GM04504 (cell line): ENCODE data around the gene ZNF227.
"Not testable (repeated sequence)": the region's sequence is repeated elsewhere in the genome, so short reads cannot be mapped to it uniquely, and the experiment has no call there.

Experiments
- DNase-seq: peaks from one replicate; pipeline ENCODE4 v3.0.0-alpha.2; 2012; ENCODE audit warnings: low read depth

Gene ZNF227

GRCh38 chr19:44212250-44212865 is at the start of gene ZNF227:
Gene ZNF227 (plus strand): TSS chr19:44212532. CDS start chr19:44217793, 5,261 bp downstream.
- peak; percentile 94 for DNase-seq

DNA sequence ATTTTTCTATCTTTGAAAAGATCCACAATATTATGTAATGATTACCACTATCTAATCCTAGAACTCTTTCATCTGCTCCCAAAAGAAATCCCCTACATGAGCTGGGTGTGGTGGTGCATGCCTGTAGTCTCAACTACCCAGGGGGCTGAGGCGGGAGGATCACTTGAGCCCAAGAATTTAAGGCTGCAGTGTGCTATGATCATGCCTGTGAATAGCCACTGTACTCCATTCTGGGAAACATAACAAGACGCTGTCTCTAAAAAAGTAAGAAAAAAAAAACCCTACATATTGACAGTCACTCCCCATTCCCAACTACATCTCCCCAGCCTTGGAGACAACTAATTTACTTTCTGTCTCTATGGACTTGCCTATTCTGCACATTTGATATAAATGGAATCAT is 48.5 kb upstream of the ZNF227 start:
- DNase-seq = no peak

DNA sequence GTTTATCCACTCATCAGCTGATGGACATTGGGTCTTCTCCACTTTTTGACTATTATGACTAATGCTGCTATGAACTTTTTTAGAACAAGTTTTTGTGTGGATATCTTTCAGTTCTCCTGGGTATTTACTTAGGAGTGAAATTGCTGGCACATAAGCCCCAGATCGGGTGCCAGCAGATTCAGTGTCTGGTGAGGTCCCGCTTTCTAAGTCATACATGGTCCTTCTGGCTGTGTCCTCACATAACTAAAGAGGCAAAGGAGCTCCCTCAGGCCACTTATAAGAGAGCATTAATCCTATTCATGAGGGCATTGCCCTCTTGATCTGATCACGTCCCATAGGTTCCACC is 48.0 kb upstream of the ZNF227 start:
- no peak for DNase-seq

GRCh38 chr19:44164673-44165512 is 47.4 kb upstream of the ZNF227 start, which contains the start of gene ZNF226:
Gene ZNF226 (plus strand): TSS chr19:44165100. CDS start chr19:44170081, 4,981 bp downstream.
- peak; percentile 97 for DNase-seq

DNA sequence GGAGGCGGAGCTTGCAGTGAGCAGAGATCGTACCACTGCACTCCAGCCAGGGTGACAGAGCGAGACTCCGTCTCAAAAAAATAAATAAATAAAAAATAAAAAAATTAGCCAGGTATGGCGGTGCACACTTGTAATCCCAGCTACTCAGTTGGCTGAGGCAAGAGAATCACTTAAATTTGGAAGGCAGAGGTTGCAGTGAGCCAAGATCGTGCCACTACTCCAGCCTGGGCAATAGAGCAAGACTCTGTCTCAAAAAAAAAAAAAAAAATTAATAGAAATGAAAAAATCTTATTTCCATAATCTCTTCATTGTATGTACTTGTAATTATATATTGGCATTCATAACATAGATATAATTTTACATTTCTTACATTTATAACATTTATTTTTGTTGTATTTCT is 41.7 kb upstream of the ZNF227 start:
- not testable (repeated sequence) for DNase-seq

- no peak for DNase-seq
Observed at GRCh38 chr19:44176590-44176989, 35.7 kb upstream of the ZNF227 start.

DNA sequence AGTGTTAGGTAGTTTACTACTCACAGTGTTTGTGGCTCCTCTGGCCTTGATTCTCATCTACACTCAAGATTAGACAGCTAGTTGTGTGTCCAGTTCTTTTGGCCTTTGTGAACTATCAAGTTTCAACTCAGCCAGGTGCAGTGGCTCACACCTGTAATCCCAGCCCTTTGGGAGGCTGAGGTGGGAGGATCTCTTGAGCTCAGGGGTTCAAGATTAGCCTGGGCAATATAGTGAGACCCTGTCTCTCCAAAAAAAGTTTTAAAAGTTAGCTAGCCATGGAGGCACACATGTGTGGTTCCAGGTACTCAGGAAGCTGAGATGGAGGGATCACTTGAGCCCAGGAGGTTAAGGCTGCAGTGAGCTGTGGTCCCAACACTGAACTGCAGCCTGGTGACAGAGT is 31.4 kb upstream of the ZNF227 start:
- no peak for DNase-seq

DNA sequence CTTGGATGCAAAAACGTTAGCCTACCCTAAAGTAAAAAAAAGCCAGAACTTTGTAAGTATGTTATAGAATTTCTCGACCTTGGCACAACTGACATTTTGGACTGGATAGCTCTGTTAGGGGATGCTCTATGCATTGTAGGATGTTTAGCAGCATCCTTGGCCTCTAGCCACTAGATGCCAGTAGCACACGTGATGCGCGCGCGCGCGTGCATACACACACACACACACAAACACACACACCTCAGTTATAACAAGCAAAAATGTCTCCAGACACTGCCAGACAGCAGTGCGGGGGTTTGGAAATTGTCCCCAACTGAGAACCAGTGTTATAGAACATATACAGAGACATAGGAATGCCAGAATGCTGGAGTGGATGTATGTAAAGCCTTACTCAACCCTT is 30.2 kb upstream of the ZNF227 start:
- DNase-seq = no peak

GRCh38 chr19:44190020-44190419 is 22.3 kb upstream of the ZNF227 start:
- no peak for DNase-seq

DNA sequence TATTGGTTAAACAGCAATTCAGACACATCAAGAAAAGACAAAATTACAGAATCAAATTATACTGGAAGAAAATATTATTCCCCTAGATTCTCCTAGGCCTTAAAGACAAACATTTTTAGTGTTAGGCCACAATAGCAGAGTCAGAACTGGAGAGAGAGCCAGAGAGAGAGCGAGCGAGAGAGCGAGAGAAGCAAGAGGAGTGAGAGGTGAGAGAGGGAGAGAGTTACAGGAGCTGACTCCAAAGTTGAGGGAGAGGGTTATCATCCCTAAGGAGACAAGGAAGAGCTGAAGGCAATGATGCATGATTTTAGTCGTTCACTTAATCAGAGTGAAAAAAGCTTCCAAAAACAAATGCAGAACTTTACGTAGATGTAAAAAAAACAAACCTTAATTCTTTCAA is 20.2 kb upstream of the ZNF227 start:
- no peak for DNase-seq

DNA sequence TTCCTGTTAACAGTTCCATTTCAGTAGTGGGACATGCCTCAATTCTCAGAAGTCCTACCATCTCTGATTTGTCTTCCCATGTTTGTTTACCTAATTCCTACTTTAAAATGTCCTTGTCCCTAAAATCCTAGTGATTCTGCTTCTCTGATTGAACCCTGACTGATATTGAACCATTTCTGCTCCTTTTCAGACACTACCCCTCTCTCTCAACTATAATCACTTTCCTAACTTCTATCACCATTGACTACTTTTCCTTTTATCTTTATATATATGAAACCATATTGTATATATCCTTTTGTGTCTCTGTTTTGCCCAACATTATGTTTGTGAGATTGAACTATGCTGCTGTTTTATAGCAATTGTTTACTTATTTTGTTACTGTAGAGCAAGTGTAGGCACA is 15.6 kb upstream of the ZNF227 start:
- DNase-seq = no peak

DNA sequence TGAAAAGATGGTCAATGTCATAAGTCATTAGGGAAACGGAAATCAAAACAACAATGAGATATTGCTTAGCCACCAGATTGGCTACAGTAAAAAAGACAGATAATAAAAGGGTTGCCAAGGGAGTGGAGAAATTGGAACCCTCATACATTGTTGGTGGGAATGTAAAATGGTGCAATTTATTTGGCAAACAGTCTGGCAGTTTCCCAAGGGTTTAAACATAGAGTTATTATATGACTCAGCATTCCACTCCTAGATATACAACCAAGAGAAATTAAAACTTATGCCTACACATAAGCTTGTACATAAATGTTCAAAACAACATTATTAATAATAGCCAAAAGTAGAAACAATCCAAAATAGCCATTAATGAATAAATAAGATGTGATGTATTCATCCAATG is 9.9 kb upstream of the ZNF227 start:
- DNase-seq = peak; percentile 26

- DNase-seq = no peak
Observed at GRCh38 chr19:44202974-44203373, 9.4 kb upstream of the ZNF227 start.

GRCh38 chr19:44203877-44204276 is 8.5 kb upstream of the ZNF227 start:
- not testable (repeated sequence) for DNase-seq

DNA sequence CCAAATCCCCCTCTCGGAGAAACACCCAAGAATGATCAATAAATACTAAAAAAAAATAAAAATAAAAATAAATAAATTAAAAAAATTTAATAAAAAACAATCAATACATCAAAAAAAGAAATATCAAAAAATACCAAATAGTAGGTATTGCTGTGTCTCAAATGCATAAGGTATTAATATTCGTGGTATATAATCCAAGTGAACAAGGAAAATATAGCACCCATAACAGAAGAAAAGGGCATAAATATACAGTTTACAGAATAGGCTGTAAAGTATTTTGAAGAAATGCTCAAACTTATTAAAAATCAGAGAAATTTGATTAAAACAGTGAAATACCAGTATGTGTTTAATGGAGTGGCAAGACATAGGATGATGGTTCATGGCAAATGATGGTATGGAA is 7.6 kb upstream of the ZNF227 start:
- no peak for DNase-seq

- DNase-seq = peak; percentile 91
Observed at GRCh38 chr19:44207126-44207803, 5.1 kb upstream of the ZNF227 start.

DNA sequence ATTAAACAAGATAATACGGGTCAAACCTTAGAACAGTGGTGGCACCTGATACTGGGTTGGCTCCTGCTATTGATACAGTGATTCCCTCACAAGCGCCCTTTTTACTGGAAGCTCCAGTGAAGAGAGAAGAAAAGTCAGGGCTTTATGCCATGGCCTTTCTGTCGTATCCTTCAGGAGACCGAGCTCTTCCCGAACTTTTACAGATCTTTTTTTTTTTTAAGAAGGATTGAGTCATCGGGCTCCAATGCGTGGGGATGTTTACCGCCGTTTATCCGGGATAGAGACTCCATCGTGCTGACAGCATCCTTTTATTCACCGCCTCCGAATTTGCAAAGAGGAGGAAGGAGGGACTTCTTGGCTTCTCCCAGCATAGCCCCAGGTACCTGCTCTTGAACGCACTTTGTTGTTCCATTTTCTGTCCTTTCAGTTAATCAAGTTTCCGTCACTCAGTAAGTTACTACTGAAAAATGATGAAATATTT is 574 bp downstream of the ZNF227 start:
- DNase-seq = no peak

DNA sequence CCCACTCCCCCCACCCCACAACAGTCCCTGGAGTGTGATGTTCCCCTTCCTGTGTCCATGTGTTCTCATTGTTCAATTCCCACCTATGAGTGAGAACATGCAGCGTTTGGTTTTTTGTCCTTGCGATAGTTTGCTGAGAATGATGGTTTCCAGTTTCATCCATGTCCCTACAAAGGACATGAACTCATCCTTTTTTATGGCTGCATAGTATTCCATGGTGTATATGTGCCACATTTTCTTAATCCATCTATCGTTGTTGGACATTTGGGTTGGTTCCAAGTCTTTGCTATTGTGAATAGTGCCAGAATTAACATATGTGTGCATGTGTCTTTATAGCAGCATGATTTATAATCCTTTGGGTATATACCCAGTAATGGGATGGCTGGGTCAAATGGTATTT is 7.6 kb downstream of the ZNF227 start:
- not testable (repeated sequence) for DNase-seq

DNA sequence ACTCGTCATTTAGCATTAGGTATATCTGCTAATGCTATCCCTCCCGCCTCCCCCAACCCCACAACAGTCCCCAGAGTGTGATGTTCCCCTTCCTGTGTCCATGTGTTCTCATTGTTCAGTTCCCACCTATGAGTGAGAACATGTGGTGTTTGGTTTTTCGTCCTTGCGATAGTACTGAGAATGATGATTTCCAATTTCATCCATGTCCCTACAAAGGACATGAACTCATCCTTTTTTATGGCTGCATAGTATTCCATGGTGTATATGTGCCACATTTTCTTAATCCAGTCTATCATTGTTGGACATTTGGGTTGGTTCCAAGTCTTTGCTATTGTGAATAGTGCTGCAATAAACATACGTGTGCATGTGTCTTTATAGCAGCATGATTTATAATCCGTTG is 8.4 kb downstream of the ZNF227 start:
- not testable (repeated sequence) for DNase-seq

DNA sequence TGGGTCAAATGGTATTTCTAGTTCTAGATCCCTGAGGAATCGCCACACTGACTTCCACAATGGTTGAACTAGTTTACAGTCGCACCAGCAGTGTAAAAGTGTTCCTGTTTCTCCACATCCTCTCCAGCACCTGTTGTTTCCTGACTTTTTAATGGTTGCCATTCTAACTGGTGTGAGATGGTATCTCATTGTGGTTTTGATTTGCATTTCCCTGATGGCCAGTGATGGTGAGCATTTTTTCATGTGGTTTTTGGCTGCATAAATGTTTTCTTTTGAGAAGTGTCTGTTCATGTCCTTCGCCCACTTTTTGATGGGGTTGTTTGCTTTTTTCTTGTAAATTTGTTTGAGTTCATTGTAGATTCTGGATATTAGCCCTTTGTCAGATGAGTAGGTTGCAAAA is 9.0 kb downstream of the ZNF227 start:
- not testable (repeated sequence) for DNase-seq

- DNase-seq = no peak
Observed at GRCh38 chr19:44228318-44228717, 16.0 kb downstream of the ZNF227 start.

DNA sequence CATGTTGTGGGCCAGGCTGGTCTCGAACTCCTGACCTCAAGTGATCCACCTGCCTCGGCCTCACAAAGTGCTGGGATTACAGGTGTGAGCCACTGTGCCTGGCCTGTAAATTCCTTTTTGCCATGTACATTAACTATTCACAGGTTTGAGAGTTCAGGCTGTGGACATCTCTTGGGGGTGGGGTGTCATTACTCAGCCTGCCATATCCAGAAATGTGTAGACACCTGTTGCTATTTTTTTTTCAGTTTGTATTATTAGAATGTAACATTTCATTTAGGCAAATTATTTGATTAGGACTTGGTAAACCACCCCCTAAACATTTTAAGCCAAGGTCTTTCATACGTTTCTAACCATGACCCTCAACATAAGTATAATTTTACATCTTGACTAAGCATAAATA is 20.5 kb downstream of the ZNF227 start:
- DNase-seq = no peak

DNA sequence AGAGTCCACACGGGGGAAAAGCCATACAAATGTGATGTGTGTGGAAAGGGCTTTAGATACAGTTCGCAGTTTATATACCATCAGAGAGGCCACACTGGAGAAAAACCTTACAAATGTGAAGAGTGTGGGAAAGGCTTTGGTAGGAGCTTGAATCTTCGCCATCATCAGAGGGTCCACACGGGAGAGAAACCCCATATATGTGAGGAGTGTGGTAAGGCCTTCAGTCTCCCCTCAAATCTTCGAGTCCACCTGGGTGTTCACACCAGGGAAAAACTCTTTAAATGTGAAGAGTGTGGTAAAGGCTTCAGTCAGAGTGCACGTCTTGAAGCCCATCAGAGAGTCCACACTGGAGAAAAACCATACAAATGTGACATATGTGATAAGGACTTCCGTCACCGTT is 24.1 kb downstream of the ZNF227 start:
- DNase-seq = no peak
